ENCODE results near the gene MAPK13.
"Not testable (repeated sequence)": the region's sequence is repeated elsewhere in the genome, so short reads cannot be mapped to it uniquely, and the experiment has no call there.

The MAPK13 gene

DNA sequence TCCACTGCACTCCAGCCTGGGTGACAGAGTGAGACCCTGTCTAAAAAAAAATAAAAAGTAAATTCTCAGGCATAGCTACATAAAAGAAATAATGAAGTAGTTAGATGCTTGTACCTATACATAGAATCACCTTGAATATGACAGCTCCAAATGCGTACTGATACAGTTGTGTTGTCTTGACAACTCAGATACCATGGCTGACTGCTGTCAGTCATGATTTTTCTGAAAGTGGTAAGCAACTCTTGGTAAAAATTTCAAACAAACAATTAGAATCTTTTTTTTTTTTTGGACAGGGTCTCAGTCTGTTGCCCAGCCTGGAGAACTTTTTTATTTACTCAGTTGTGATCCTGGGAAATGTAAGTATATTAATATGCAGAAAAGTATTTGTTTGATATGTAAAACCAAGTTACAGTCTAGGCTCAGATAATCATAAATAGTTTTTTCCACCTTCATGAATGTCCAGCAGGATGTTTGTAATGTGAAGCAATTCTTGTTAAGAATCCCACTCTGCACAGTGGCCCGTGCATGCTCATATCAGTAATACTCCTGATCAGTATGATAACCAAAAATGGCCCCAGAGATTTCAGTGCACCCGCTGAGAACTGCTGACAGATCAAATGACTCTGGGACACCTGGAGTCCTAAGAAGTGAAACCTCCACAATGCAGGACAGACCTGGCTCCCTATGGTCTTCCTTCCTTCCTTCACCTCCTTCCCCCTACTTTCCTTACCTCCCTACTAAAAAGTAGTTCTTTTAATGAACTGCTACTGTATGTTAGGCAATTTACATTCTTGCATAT, 14.0 kb upstream of the MAPK13 start:
- DNase-seq: no peak

DNA sequence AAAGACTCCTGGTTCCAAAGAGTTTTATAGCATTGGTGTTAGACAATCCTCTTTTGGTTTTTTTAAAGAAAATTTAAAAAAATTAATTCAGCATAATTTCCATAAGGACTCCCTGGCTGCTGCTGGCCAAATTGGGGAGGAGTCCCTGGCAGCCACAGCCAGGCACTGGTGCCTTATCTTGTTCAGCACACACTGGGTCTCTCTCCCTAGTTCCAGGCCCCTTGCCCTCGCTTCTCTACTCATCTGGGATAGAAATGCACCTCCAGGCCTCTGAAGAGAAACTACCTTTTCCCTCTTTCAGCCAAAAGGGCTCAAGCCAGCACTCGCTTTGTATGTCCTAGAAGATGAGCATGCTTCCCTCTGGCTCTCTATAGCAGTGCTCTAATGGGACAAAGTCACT, 13.4 kb upstream of the MAPK13 start:
- DNase-seq: no peak

DNA sequence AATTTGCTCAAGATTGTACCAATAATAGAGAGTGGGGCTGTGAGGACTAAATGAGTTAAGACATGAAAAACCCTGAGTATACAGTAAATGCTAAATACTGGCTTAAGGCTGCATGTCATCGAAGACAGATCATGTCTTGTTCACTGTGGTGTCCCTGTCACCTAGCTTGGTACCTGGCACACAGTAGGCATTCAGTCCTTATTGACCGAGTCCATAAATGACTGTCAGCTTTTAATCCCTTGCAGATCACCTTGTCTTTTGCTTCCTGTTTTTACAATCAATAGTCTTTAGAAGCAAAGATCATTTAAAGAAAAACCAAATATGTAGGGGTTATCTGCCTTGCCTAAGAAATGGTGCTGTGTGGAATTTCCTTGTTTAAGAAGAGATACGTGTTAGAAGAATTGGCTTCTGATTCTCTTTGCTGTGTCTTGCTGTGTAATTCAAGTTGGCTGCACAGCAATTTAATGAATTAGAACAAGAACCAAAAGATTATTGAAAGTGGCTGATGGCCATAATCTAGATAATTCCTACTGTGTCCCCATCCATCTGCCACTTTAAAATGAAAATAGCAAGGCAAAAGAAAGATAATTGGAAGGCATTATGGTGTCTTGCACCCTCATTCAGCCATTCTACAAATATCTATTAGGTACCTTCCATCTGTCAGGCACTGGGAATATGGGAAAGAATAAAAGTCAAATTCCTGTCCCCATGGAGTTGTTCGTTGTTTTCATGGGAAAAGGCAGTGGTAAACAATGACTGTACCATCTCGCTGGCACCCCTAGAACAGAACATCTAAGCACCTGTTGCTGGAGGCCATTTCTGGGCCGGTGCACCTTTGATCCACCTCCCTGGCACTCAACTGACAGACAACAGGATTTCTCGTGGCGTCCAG, 12.4 kb upstream of the MAPK13 start:
- DNase-seq: no peak

DNA sequence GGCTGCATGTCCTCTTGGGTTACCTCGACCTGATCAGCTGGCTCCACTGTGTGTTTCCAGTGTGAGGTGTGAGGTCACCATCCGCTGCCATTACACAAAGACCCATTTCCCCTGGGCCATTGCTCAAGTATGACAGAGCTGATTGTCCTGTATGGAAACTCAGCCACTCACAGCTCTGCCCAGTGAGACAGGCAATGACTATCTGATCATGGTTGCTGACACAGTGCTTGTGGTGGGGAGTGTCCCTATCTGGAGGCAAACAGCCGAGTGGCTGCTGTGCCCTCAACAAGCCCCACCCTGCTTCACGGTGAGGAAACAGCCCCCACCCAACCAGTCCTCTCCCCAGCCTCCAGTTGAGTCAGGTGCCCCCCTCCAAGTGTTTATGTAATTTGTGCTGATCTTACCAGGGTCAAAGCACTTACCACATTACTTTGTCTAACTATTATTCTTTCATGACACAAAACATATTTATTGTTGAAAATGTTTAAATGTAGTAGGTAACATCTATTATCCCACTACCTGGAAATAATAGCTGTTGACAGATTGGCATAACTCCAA, 11.7 kb upstream of the MAPK13 start:
- DNase-seq: no peak

DNA sequence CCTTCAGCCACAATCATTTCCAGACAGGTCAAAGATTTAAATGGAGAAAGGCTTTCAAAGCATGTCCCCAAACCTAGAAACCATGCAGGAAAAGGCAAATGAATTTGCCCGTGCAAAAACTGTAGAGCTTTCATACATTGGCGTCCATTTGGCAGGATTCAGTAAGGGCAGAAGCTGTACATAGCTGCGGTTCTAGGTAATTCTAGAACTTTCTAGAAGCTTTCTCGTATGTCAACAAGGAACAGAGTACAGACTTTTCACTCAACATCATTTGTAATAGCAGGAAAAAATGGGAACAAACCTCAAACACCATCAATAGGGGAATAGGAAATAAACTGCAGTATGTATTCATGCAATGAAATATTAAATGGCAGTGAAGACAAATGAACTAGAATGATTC, 11.1 kb upstream of the MAPK13 start:
- no peak for DNase-seq

DNA sequence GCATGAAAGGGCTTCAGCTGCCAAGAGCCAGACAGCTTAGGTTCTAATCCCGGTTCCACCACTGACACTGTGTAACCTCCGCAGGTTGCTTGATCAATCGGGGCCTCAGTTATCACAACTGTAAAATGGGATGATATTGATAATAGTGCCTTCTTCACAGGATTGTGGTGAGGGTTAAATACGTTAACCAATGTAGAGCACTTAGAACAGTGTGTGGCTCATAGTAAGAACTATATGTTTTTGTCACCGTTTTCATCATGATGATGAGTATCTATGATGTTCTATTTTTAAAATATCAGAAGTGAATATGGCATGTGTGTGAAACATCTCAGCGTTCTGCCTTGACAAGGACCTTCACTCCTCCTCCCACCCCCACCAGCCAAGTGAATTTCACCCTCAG, 10.3 kb upstream of the MAPK13 start:
- no peak for DNase-seq

DNA sequence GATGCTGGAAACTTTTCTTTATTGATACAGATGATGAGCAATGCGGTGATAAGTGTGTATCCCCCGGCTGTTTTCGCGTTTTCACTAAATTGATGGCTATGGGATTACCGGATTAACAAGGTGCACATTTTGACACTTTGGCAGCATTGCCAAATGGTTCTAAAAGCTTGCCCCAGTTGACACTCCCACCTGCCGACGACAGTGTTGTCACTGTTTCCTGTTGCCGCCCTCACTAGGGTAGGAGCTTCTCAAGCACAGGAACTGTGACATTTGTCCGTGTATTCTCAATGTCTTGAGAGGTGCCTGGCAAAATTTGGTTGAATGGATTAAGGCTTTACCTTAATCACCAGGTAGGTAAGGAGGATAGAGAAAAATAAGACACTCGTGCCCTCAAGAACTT, 9.8 kb upstream of the MAPK13 start:
- peak; percentile 8 for DNase-seq

DNA sequence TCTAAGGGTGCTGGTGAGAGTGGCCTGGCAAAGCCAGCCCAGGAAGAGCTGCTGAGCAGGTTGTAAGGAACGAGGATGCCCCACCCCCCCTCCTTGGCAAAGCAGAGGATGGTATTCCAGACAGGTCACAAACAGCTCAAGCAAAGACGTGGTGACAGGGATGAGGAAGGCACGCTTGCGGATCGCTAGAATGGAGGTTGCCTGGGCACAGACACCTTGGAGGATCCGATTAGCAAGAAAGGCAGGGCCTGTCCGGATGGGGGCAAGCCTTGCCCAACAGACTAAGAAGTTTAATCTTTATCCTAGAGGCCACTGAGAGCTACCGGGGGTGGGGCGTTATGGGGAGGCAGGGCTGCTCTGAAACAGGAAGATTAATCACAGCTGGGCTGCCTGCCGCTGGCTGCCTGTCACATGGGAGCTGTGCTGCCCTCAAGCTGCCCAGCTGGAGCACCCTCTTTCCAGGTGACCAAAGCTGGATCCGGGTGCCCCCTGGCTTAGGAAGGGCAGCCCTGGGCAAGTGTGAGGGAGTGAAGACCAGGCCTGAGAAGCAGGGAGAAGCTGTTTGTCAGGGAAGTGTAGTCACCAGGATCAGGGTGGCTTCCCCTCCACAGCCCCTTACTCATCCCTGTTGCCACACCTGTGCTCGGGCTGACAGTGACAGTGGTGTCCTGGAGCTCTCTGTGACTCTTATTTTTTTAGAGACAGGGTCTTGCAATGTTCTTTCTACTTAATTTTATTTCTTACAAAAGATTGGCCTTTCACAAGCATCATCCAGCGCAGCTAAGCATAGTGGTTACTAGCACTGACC, 9.1 kb upstream of the MAPK13 start:
- DNase-seq: no peak

DNA sequence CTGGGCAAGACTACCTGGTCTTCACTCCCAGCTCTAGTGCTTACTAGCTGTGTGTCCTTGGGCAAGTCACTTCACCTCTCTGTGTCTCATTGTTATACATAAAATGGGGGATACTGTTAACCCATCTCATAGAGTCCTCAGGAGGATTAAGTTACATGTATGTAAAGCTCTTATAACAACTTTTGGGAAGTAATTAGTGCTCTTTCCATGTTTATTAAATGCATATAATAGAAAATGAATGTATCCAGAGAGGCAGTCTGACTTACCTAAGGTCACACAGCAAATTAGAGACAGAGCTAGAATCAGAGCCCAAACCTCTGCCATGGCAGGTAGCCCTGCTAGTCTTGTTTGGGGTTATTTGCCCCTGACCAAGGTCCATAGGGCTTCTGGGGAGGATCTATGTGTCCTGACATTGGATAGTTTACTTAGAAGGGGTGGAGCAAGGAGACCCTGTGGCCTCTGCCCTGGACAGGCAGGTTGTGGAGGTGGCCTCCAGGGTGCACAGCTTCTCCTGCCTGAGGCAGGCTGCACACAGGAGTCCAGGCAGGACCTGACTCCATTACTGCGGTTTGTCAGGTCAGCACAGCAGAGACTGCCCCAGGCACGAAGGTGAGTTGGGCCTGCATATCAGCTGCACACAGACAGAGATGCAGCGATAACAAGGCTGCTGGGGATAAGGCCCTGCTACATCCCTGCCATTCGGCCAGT, 8.4 kb upstream of the MAPK13 start:
- no peak for DNase-seq

DNA sequence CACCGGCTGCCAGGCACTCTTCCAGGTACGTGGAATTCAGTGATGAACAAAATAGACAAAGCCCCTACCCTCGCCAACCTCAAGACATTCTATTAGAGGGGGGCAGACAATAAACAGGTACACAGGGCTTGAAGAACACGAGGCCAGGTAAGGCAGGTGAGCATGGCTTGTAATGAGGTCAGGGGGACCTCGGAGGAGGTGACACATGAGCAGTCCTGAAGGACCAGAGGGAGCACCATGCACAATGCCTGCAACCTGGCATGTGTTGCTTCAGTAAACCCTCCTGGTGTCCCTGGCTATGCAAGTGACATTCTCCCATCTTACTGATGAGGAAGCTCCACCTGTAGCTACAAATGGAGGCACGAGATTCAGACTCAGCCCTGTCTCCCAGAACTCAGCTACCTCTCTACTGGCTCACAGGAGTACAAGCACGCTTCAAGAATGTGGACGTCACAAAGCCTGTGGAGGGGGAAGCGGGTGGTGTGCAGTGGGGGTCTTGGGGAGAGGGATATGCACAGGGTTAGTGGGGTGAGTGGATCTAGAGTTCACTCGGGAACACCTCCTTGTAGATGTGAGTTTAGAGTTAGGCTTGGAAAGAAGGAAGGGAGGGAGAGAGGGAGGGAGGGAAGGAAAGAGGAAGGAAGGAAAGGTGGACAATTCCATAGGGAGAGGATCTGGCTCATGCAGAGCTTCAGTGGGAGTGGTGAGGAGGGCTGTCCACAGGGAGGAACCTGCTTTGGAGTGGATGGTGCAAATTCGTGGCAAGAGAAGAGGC, 7.6 kb upstream of the MAPK13 start:
- DNase-seq: no peak

DNA sequence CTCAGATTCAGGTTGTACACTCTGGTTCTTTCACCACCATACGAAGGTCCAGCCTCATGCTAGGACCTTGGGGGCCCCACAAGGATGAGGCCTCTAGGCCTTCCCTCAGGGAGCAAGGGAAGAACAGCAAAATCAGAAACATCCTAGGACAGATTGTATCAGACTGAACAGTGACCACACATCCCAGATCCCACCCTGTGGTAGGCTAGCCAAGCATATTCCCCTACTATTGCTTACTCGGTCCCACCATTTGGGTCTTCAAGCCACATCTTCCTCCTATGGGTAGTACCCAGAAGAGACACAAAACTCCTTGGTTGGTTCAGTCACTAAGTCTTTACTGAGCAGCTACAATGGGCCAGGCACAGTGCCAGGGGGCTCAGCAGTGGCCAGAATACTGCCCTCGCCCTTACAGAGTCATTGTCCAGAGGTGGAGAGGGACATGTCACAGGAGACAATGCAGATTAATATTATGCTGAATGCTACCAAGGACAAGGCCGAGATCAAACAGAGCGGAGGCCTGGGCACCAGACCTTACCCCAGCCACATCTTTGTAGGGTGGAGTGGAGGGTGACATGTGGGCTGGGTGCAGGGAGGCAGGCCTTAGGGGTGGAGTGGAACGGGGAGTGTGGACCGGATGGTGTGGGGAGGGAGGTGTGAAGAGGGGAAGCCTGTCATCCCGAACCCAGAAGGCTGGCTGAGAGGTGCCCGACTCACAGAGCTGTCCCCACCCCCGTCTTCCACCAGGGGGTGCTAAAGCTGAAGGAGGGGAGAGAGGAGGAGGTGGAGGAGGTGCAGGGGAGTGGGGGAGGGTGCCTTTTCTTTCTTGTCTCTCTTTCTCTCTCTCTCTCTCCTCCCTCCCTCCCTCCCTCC, 6.8 kb upstream of the MAPK13 start:
- peak; percentile 53 for DNase-seq

DNA sequence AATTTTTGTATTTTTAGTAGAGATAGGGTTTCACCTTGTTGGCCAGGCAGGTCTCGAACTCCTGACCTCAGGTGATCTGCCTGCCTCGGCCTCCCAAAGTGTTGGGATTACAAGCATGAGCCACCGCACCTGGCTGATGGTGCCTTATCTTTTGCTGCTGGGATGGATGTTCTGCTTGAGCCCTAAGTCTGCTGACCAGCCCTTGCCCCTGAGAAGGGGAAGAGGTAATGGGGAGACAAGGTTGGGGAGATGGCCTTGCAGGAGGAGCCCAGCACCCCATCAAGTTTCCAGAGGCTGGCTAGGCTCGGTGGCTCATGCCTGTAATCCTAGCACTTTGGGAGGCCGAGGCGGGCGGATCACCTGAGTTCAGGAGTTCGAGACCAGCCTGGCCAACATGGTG, 6.0 kb upstream of the MAPK13 start:
- DNase-seq: not testable (repeated sequence)

DNA sequence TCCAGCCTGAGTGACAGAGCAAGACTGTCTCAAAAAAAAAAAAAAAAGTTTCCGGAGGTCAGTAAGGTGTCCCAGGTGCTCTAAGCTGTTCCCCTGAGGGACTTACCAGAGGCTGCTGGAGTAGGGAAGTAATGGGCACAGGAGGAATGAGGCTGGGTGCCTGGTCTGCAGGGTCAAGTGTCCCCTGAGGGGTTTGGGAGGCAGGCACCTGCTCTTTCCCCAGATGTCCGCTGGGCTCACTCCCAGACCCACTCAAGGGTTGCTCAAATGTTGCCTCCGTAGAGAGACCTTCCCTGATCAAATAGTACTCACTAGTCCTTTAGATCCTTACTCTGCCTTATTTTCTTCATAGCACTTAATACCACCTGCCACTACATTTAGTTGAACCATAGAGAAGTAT, 5.4 kb upstream of the MAPK13 start:
- peak; percentile 16 for DNase-seq

DNA sequence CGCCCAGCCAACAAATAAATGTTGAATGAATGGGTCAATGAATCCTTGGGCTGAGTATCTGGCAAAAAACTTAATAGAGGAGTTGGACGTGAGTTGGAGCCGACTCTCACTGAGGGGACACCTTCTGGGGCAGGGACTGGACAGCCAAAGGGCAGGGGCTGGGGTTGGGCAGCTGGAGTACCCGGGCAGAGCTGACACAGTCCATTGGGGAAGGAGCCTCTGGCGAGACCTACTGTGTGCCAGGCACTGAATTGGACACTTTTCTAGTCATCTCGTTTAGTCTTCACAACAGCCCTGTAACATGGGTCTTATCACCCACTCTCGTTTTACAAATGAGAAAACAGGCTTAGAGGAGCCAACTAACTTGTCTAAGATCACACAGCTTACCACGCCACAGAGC, 4.7 kb upstream of the MAPK13 start:
- DNase-seq: no peak

DNA sequence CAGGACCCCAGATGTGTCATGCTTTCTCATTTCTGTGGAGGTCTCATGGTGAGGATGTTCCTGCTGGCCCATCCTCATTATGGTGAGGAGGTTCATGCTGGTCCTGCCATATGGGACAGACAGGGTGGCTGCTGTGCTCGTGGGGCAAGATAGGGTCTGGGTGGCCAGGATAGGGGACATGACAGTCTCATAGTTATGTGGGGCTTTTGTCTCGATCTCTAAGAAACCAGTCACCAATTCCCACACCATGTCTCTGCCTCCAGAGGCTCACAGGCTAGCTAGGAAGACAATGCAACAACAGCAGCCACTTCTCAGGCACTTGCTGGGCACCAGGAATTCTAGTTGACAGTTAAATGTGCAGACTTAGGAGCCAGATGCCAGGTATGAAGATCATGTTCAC, 4.2 kb upstream of the MAPK13 start:
- no peak for DNase-seq

DNA sequence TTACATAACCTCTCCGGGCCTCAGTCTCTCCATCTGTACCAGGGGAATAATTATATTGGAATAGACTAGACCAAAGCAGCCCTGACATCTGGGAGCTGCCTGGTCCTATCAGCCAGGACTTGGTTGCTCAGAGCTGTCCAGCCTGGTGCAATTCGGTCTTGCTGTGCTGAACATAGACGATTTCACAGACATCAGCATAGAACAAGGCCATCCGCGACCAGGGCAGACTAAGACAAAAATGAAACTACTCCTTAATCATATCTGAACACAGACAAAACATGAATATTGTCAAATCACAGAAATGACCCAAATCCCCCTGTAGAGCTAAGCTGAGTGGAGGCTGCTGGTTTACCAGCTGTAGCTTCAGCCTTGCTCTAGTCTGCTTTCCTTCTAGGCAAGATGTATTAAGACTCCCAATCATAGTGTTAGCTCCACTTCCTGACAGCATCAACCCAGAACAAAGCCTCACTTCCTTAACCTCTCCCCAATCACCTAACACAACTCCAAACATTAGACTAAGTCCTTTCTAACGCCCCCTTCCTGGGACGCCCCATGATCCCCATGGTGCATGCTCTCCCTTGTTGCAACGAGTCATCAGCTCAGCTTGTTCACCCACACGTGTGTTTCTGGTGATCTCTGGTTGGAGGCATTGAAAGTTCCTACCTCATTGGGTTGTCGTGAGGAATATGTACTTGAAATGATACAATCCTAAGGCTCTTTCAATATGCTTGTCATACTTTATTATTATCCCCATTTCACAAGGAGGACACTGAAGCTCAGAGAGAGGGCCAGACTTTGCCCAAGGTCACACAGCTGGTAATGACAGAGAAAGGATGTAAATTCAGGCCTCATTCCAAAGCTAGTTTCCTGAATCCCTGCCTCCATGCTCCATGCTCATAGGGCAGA, 3.5 kb upstream of the MAPK13 start:
- no peak for DNase-seq

DNA sequence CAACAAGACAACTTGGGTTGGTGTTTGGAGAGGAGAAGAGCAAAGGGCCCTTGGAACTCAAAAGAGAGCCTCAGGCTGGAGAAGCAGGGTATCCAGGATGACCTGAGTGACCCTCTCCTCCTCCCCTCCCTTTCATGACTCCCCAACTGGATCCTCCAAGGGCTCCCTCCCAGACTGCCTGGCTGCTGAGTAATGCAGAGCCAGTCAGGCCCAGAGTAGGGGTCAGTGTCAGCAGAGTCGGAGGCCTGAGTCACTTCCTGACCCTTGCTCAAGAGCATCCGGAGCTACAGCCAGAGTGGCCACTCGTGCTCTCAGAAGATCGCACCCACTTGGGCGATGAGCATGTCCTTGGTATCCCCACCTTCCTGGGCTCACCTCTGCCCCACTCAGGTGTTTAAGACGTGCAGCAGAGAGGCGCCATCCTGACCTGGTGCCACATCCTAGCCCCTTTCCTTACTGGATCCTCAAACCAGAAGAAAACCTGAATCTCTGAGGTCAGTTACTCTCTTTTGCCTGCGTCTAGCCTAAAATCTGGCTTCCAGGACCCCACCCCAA, 2.8 kb upstream of the MAPK13 start:
- no peak for DNase-seq

DNA sequence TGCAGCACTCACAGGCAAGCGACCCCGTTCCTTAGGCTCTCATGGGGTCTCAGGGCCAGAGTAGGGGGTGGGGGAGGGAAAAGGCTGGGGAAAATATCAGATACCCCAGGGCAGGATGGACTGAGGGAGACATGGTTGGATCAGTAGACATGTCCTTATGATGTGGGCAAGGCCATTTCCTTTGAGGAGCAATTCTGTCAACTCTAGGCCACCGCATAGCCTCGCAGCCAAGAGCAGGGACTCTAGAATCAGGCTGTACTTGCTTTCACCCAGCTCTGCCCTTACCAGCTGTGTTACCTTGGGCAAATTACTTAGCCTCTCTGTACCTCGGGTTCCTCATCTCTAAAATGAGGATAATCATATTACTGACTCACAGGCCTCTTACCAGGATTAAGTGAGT, 2.2 kb upstream of the MAPK13 start:
- DNase-seq: no peak

DNA sequence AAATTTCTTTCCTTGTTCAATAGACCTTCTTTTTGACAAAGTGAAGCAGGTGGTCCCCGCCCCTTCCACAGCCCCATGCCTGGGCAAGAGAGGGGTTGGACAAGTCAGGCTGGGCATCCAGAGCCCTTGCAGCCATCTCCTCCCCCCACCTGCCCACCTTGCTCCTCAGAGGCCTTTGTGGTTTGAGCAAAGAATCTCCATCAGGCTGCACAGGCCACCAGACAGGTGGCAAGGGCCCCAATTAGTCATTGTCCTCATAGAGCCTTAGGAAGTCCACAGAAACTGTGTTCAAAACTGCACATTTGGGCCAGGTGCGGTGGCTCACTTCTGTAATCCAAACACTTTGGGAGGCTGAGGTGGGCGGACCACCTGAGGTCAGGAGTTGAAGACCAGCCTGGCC, 1.5 kb upstream of the MAPK13 start:
- no peak for DNase-seq

Data from NCI-H2029 treated with DMSO at 0.1 percent for 48 hours (cell line).